ENCODE data around the gene INTU. TPM values are rescaled to one million over a fixed set of nuclear protein-coding genes. Genes with fewer than 3 reads are reported as not detected.
"Not testable (repeated sequence)": the region's sequence is repeated elsewhere in the genome, so short reads cannot be mapped to it uniquely, and the experiment has no call there.

INTU gene
- total RNA-seq, 1 experiment from 2014 or later = 1.1 TPM

- H3K9me3 ChIP-seq (ENCODE audit: low read length) = no peaks in the 10 kb centered on the region
- H3K4me2 ChIP-seq (ENCODE audit: low read length) = no peak overlapping the region
- TF ChIP-seq EZH2 (IDR thresholded peaks at IDR 0.05; ENCODE audit: low read length, unreplicated experiment) (no peak), EZH2phosphoT487 (IDR thresholded peaks at IDR 0.05; ENCODE audit: borderline replicate concordance, low read length) (no peak), CTCF (conservative IDR thresholded peaks at IDR 0.05; ENCODE audit: low read depth, low read length) (no peak)
- no peaks in the 10 kb centered on the region for H3K27me3 ChIP-seq (ENCODE audit: low read length)
- H2AFZ ChIP-seq (ENCODE audit: low read length) = no peak overlapping the region
- H3K36me3 ChIP-seq (ENCODE audit: low read depth, low read length) = no peaks in the 10 kb centered on the region
- no TSS peak for BruUV-seq (replicated peaks)
- no peaks in the 10 kb centered on the region for H3F3A ChIP-seq (ENCODE audit: low read length, unreplicated experiment)
- ChIA-PET CTCF (no interaction called here), POLR2A (ENCODE audit: unreplicated experiment) (no interaction called here)
- intact Hi-C loops (cut with micrococcal nuclease) = no loop called here
- H3K27ac ChIP-seq (ENCODE audit: low read length) = no peak overlapping the region
- no peaks in the 10 kb centered on the region for H3K9me2 ChIP-seq (replicated peaks; ENCODE audit: low read length)
- no peaks in the 10 kb centered on the region for H4K20me1 ChIP-seq (ENCODE audit: low read length)
- DNase-seq (no peak), ATAC-seq (no peak)
- no peaks in the 10 kb centered on the region for H3K4me1 ChIP-seq (ENCODE audit: insufficient read depth, low read length)
- H3K4me3 ChIP-seq (ENCODE audit: low read length) = no peak overlapping the region
- H3K9ac ChIP-seq (ENCODE audit: low read length) = no peak overlapping the region
- no peaks in the 10 kb centered on the region for H3K79me2 ChIP-seq (ENCODE audit: low read length)
Measured at GRCh38 chr4:127648061-127648460, 15.3 kb downstream of the INTU start.

- intact Hi-C loops (cut with micrococcal nuclease); H3K27me3 ChIP-seq (ENCODE audit: low read length); H3K4me1 ChIP-seq (ENCODE audit: insufficient read depth, low read length); H2AFZ ChIP-seq (ENCODE audit: low read length); H3K9me3 ChIP-seq (ENCODE audit: low read length); H4K20me1 ChIP-seq (ENCODE audit: low read length); H3K4me3 ChIP-seq (ENCODE audit: low read length); POLR2A ChIA-PET (ENCODE audit: unreplicated experiment); H3K9me2 ChIP-seq (replicated peaks; ENCODE audit: low read length); H3K27ac ChIP-seq (ENCODE audit: low read length); DNase-seq; H3K36me3 ChIP-seq (ENCODE audit: low read depth, low read length); CTCF ChIA-PET; H3K4me2 ChIP-seq (ENCODE audit: low read length); H3K79me2 ChIP-seq (ENCODE audit: low read length); BruUV-seq (replicated peaks); H3K9ac ChIP-seq (ENCODE audit: low read length); H3F3A ChIP-seq (ENCODE audit: low read length, unreplicated experiment); ATAC-seq: not testable (repeated sequence)
Measured at GRCh38 chr4:127655590-127655989, 22.8 kb downstream of the INTU start.

GRCh38 chr4:127656047-127656680 lies 23.4 kb downstream of the INTU start:
- Histone ChIP-seq H4K20me1 (ENCODE audit: low read length) (no peaks in the 10 kb centered on the region), H3K9me2 (replicated peaks; ENCODE audit: low read length) (no peaks in the 10 kb centered on the region), H3K4me1 (ENCODE audit: insufficient read depth, low read length) (no peaks in the 10 kb centered on the region), H3K27ac (ENCODE audit: low read length) (no peak overlapping the region), H3K79me2 (ENCODE audit: low read length) (no peaks in the 10 kb centered on the region), H3K4me3 (ENCODE audit: low read length) (no peak overlapping the region), H3K9ac (ENCODE audit: low read length) (no peak overlapping the region), H2AFZ (ENCODE audit: low read length) (no peak overlapping the region), H3F3A (ENCODE audit: low read length, unreplicated experiment) (no peaks in the 10 kb centered on the region), H3K9me3 (ENCODE audit: low read length) (no peaks in the 10 kb centered on the region), H3K27me3 (ENCODE audit: low read length) (no peaks in the 10 kb centered on the region), H3K36me3 (ENCODE audit: low read depth, low read length) (no peaks in the 10 kb centered on the region), H3K4me2 (ENCODE audit: low read length) (no peak overlapping the region)
- BruUV-seq (replicated peaks) = no TSS peak
- CTCF ChIA-PET = no interaction called here
- DNase-seq = no peak
- POLR2A ChIA-PET (ENCODE audit: unreplicated experiment) = no interaction called here
- intact Hi-C loops (cut with micrococcal nuclease) = no loop called here
- no peak for ATAC-seq
- no peak for TF ChIP-seq EZH2phosphoT487 (IDR thresholded peaks at IDR 0.05; ENCODE audit: borderline replicate concordance, low read length)
- no peak for TF ChIP-seq EZH2 (IDR thresholded peaks at IDR 0.05; ENCODE audit: low read length, unreplicated experiment)
- no peak for TF ChIP-seq CTCF (conservative IDR thresholded peaks at IDR 0.05; ENCODE audit: low read depth, low read length)

Measured in PC-3 (cell line).